Activated T-cell treated with anti-CD3 and anti-CD28 coated beads for 4 hours (primary cell): ENCODE measurements around the gene HEPACAM.

Experiments
- DNase-seq: peaks from one replicate; pipeline ENCODE4 v3.0.0-alpha.2; 2020

HEPACAM gene

DNA sequence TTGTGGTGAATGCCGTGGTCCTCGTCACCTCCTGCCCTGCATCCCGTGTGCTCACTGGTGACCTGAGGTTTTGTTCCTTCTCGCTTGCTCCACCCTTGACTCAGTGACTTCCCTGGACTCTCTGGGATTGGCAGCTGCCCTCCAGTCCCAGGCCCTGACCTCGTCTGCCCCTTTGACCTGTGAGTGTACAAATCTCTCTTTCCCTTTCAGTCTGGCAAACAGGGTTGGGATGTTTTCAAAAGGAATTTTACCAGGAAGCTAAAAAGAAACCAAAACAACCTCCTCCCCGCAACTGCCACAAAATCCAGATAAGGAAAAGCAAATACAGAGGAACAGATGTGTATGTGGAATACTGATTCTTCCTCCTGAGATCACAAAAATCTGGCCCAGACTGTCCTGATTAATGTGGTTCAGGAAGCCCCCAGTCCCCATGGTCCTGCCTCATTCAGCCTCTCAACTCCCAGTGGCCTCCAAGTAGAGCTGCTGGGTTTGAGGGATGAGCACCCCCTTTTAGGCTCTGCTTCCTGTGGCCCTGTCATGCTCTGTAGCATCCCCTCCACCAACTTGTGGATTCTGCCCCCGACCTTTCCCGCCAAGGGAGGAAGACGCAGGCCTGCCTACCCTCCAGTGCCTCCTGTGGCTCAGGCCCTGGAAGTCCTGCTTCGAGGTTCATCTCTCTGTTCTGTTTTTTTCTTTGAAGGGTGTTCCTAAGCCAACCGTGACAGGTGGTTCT lies 53.3 kb downstream of the HEPACAM start:
- DNase-seq = no peak

DNA sequence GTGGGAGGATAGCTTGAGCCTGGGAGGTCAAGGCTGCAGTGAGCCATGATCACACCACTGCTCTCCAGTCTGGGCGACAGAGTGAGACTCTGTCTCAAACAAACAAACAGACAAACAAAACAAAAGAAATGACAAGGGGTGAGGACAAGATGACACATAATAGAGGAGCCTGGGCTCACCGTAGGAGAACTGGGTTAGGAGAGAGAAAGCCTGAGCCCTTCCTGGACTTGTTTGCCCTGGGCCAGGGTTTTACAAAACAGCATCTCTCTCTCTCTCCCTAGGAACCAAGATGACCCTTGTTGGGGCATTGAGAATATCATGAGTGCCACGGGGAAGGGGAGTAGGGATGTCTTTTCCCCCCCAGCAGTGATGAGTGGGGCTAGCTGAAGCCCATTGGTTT lies 54.9 kb downstream of the HEPACAM start:
- DNase-seq = no peak

GRCh38 chr11:124880290-124880611 lies 55.6 kb downstream of the HEPACAM start:
- DNase-seq = no peak

DNA sequence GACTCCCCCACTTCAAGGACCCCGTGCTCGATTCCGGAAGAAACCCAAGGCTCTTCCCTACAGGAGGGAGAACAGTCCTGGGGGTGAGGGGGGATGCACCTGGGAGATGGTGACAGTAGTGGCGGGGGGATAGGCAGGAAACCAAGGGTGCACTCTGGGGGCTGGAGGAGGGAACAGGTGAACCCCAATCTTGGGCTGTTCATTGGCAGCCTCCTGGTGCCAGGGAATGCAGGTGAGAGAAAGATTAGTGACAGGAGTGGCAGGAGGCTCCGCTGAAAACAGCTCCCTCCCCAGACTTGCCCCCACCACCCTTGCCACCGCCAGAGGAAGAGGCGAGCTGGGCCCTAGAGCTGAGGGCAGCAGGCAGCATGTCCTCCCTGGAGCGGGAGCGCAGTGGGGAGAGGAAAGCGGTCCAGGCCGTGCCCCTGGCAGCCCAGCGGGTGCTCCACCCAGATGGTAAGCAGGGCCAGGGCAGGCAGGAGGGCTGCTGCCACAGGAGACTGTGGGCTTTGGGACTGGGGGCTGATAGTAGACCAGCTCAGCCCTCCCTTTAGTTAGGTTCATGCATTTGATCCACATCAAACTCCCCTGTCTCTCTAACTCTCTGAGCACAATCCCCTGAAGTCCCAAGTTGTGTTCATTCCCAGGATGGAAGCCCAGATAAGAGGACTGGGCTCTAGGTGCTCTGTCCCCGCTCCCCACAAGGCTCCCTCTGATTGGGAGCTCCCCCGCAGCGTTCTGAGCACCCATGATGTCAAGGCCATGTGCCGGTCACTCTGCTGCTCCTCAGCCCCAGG lies 56.2 kb downstream of the HEPACAM start:
- no peak for DNase-seq

DNA sequence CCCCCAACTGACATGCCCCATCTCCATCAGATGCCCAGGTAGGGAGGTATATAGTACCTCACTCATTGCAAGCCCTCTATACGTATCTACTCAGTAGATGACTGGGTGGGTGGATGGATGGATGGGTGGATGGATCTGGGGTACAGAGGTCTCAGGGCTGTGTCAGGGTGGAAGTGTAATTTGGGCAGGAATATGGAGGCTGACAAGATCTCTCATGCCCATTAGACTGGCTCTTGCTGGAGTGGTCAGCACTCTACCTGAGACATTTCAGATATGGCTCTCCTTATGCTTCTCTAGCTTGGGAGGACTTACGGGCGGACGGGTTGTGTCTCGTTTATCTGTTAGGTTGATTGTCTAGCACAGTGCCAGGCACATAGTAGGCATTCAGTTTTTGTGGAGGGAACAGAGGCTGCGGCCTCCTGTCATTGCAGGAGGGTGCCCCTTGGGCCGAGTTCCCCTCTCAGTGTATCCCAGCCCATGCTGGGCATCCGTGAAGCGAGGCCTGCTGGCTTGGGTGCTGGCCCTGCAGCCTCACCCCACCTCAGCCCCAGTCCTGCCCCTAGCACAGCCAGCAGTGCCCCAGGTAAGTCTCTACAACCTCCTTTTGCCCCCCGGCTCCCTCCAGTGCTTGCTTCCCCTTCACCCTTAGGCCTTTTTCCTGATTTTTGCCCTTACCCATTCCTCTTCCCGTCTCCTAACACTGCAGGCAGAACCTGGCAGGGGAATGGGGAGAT lies 56.9 kb downstream of the HEPACAM start:
- DNase-seq = no peak

DNA sequence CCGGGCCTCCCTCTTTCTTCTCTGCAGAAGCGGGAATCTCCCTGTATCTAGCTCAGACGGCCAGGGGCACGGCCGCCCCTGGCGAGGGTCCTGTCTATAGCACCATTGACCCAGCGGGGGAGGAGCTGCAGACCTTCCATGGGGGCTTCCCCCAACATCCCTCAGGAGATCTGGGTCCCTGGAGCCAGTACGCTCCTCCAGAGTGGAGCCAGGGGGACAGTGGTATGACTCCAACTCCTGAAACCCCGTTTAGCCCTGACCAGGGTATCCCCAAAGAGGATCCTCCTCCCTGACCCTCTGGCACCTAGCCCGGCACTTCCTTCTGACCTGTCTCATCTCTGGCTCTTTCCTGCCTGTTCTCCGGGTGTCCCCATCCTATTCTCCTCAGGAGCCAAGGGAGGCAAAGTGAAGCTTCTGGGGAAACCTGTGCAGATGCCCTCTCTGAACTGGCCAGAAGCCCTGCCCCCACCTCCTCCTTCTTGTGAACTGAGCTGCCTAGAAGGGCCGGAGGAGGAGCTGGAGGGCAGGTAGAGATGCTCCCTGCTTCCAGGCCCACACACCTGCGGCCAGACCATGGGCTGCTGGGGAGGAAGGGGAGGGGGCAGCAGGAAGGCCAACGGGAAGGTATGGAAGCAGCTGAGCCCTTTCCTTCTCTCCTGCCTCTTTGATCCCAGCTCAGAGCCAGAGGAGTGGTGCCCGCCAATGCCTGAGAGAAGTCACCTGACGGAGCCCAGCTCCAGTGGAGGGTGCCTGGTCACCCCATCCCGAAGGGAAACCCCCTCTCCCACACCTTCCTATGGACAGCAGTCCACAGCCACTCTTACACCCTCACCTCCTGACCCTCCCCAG lies 57.7 kb downstream of the HEPACAM start:
- no peak for DNase-seq

- no peak for DNase-seq
Observed at GRCh38 chr11:124877631-124877909, 58.3 kb downstream of the HEPACAM start.

DNA sequence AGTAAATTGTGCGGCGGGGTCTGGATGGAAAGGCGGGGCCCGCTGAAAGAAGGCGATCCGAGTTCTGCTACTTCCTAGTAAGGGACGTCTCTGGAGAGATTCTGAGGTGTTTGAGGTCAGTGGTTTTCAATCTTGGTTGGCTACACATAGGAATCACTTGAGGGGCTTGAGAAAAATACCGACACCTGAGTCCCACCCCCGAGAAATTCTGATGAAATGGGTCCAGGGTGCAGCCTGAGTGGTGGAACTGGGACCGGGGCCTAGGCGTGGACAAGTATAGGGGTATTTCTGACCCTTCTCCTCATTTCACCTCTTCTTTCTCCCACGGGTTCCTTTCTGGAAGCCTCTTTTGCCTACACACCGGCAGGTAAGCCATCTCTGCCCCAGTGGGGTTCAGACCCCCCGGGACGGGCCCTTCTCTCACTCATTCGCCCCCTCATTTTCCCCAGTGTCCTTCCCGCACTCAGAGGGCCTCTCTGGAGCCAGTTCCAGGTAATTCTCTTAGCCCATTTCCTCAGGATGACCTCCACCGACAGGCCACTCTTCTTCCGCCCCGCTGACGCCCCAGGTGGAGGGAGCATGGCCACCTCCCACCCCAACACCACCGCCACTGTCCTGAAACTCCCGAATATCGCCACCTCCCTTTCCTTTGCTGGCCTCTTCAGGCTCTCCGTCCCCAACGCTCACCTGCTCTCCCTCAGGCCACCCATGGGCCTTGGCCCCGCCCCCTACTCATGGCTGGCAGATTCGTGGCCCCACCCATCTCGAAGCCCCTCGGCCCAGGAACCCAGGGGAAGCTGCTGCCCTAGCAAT lies 58.8 kb downstream of the HEPACAM start:
- no peak for DNase-seq

- peak; percentile 68 for DNase-seq
Observed at GRCh38 chr11:124875943-124876817, 59.7 kb downstream of the HEPACAM start.

GRCh38 chr11:124875401-124875800 lies 60.4 kb downstream of the HEPACAM start:
- no peak for DNase-seq

DNA sequence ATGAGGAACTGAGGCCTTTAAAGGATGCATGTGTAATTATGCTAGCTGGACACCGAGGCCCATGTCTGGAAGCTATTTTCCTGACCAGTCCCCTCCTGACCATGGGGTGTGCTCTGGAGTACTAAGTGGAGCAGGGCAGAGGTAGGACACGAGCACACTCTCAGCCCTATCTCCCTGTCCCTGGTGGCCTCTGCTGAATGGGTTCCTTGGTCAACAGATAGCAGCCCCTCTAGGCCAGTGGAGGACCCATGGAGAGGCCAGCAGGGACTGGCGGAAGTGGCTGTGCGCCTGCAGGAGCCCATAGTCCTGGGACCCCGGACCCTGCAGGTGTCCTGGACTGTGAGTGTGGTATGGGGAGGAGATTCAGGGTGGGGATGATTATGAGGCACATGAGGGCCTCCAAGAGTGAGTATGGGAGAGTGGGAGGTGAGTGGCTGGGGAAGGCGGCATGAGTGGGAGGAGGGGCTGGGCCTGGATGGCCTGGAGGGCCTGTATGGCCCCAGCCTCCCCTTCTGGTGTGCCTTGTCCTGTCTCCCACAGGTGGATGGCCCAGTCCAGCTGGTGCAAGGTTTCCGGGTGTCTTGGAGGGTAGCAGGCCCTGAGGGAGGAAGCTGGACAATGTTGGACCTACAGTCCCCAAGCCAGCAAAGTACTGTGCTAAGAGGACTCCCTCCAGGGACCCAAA lies 61.1 kb downstream of the HEPACAM start:
- no peak for DNase-seq

DNA sequence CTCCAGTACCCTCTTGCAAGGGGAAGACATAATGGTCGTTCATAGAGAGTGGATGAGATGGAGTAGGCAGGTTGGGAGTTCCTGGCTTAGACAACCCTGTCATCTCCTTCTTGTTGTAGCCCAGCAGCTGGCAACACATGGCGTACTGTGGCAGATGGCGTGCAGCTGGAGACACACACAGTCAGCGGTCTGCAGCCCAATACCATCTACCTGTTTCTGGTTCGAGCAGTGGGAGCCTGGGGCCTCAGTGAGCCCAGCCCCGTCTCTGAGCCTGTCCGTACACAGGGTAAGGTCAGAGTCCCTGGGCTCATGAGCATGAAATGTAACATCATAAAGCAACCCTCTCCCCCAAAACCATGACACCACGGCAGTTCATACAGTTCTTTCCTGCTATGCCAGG lies 61.9 kb downstream of the HEPACAM start:
- no peak for DNase-seq

- DNase-seq = no peak
Observed at GRCh38 chr11:124872741-124873140, 63.1 kb downstream of the HEPACAM start.

GRCh38 chr11:124872280-124872679 lies 63.6 kb downstream of the HEPACAM start:
- DNase-seq = no peak

- no peak for DNase-seq
Observed at GRCh38 chr11:124870430-124870829, 65.4 kb downstream of the HEPACAM start.

DNA sequence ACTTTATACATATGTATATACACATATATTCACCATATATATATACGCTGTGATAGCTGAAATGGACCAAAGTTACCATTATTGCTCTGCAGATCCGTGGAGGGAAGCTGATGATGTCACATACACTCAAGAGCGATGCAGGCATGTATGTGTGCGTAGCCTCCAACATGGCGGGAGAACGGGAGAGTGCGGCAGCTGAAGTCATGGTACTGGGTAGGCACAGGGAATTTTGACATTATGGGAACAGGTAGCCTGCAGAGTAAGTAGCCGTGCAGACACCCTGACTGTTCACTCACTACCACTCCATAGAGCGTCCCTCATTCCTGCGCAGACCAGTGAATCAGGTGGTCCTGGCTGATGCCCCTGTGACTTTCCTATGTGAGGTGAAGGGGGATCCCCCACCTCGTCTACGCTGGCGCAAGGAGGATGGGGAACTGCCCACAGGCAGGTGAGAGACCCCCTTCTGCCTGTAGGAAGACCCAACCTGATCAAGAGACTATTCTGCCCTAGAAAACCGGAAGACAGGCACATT lies 65.9 kb downstream of the HEPACAM start:
- DNase-seq = no peak

GRCh38 chr11:124869331-124869730 lies 66.5 kb downstream of the HEPACAM start:
- DNase-seq = no peak
